Tibial nerve (tissue), 4 donors: ENCODE data around the gene NXF1.

Experiments
- EP300 ChIP-seq, 2 donors: sonication (generic); formaldehyde crosslinking; IDR thresholded peaks; one replicate each; pipeline ENCODE4 v1.6.1; 2017; ENCODE audit warnings: antibody characterized with exemption in 2 of 2, mild to moderate bottlenecking in 1 of 2
- POLR2A ChIP-seq, 2 donors: fragments of 450-650 bp; IDR thresholded peaks; one replicate each; pipeline ENCODE4 v1.6.1; 2017; ENCODE audit warnings: antibody characterized with exemption in 2 of 2, mild to moderate bottlenecking in 2 of 2, moderate library complexity in 2 of 2
- TF ChIP-seq, protein P1 (sequence below), 5 experiments: fragments of 200-600 bp in 3 of 5; fragments of 450-650 bp in 2 of 5; sonication (generic) in 3 of 5; IDR thresholded peaks; one replicate each; pipeline ENCODE4 v1.5.1; 2016 to 2019; ENCODE audit warnings: antibody characterized with exemption in 5 of 5, mild to moderate bottlenecking in 3 of 5, moderate library complexity in 2 of 5

DNA sequence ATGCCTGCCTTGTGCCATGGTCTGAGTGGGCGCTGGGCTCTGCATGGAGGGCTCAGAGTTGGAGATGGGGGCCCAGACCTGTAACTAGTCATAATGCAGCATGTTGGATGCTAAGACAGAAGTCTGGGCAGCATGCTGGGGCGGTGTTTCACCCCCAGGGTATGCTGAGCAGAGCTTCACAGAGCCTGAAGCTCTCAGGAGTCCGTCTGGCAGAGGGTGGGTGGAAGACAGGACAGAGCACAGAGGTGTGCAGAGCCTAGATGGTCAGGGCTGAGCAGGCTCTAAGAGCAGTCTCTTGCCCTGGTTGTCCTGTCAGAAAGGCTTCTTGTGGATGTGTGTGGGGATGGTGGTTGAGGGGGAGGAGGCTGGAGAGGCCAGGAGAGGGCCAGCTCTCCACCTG, 26.8 kb downstream of the NXF1 start:
- TF ChIP-seq, protein P1, sequence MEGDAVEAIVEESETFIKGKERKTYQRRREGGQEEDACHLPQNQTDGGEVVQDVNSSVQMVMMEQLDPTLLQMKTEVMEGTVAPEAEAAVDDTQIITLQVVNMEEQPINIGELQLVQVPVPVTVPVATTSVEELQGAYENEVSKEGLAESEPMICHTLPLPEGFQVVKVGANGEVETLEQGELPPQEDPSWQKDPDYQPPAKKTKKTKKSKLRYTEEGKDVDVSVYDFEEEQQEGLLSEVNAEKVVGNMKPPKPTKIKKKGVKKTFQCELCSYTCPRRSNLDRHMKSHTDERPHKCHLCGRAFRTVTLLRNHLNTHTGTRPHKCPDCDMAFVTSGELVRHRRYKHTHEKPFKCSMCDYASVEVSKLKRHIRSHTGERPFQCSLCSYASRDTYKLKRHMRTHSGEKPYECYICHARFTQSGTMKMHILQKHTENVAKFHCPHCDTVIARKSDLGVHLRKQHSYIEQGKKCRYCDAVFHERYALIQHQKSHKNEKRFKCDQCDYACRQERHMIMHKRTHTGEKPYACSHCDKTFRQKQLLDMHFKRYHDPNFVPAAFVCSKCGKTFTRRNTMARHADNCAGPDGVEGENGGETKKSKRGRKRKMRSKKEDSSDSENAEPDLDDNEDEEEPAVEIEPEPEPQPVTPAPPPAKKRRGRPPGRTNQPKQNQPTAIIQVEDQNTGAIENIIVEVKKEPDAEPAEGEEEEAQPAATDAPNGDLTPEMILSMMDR (IDR thresholded peaks at IDR 0.05) = no peak
- no peak for TF ChIP-seq POLR2A (IDR thresholded peaks at IDR 0.05)
- TF ChIP-seq EP300 (IDR thresholded peaks at IDR 0.05) = no peak
